Natural killer cell (primary cell): ENCODE results near the gene PRDM12. TPM values are rescaled to one million over a fixed set of nuclear protein-coding genes. Genes with fewer than 3 reads are reported as not detected.

Experiments used
- ATAC-seq, 3 donors: fragments of 150-1000 bp in 2 of 3; fragments of 200-7000 bp in 1 of 3; cut with Tn5 transposase; 1 replicate in 1 of 3; 2 replicates in 2 of 3; pipeline ENCODE4 v1.10.0; 2021; ENCODE audit warnings: mild to moderate bottlenecking in 2 of 3, moderate library complexity in 2 of 3
- DNase-seq, 2 donors: peaks; one replicate each; pipeline versions ENCODE4 v3.0.0 to v3.0.0-alpha.2; 2013 to 2021; ENCODE audit warnings: mixed read lengths in 1 of 2
- H3K27ac ChIP-seq: one replicate; pipeline ENCODE4 v1.5.1; 2013; ENCODE audit warnings: mild to moderate bottlenecking, low read length
- H3K27me3 ChIP-seq: one replicate; pipeline ENCODE4 v1.6.1; 2013; ENCODE audit warnings: low read length; ENCODE audit not compliant: control insufficient read depth, insufficient read depth
- H3K36me3 ChIP-seq: one replicate; pipeline ENCODE4 v1.6.1; 2013; ENCODE audit warnings: low read length; ENCODE audit not compliant: control insufficient read depth, insufficient read depth
- H3K4me1 ChIP-seq: one replicate; pipeline ENCODE4 v1.6.1; 2013; ENCODE audit warnings: low read length; ENCODE audit not compliant: control insufficient read depth, insufficient read depth
- H3K4me3 ChIP-seq: one replicate; pipeline ENCODE4 v1.5.1; 2013; ENCODE audit warnings: low read length
- H3K9me3 ChIP-seq: one replicate; pipeline ENCODE4 v1.6.1; 2013; ENCODE audit warnings: low read length; ENCODE audit not compliant: control insufficient read depth, insufficient read depth
- H3K27ac Mint-ChIP-seq, 2 donors: one replicate each; pipeline ENCODE4 v1.8.0; 2022; ENCODE audit warnings: mild to moderate bottlenecking in 2 of 2, mixed read lengths in 2 of 2, moderate library complexity in 1 of 2
- H3K27me3 Mint-ChIP-seq, 2 donors: one replicate each; pipeline ENCODE4 v1.8.0; 2022; ENCODE audit warnings: low read depth in 2 of 2, mixed read lengths in 2 of 2
- H3K36me3 Mint-ChIP-seq: one replicate; pipeline ENCODE4 v1.8.0; 2022; ENCODE audit warnings: mixed read lengths
- H3K4me1 Mint-ChIP-seq, 2 donors: one replicate each; pipeline ENCODE4 v1.8.0; 2022; ENCODE audit warnings: mixed read lengths in 2 of 2
- H3K4me3 Mint-ChIP-seq: one replicate; pipeline ENCODE4 v1.8.0; 2022; ENCODE audit warnings: mild to moderate bottlenecking, moderate library complexity, mixed read lengths
- H3K9me3 Mint-ChIP-seq, 2 donors: one replicate each; pipeline ENCODE4 v1.8.0; 2022; ENCODE audit warnings: mixed read lengths in 2 of 2
- CTCF ChIP-seq: fragments of 200-600 bp; IDR thresholded peaks from one replicate; pipeline ENCODE4 v1.8.0; 2022; ENCODE audit warnings: antibody characterized with exemption
- WGBS: methylation state at CpG from one replicate; pipeline ENCODE4 v1.1.7; 2013; ENCODE audit warnings: missing lambda C conversion rate; ENCODE audit not compliant: insufficient coverage; 5-methylcytosine and 5-hydroxymethylcytosine counted together
- intact Hi-C: fragments of 100-400 bp; cut with micrococcal nuclease; formaldehyde crosslinking; loops from one replicate; pipeline ENCODE4 v1.14.2; 2022
- total RNA-seq, 4 donors: library from RNA; stranded (reverse); fragments of 120-200 nt in 1 of 4; gene quantifications; one replicate each; pipeline versions ENCODE4 v1.2.3 to v1.2.4, GENCODE V29; 2013 to 2022

Gene PRDM12
- total RNA-seq, 3 donors from 2014 or later (not counting 1 experiment from before 2014, with no cell fraction given), result 0.09 to 0.15 TPM; not detected in 1

- intact Hi-C loops, result no loop called here
- Histone ChIP-seq H3K36me3 (peaks cover 40% of the 10 kb centered on the region), H3K27ac (no peak overlapping the region), H3K9me3 (no peaks in the 10 kb centered on the region), H3K4me3 (no peak overlapping the region), H3K27me3 (no peaks in the 10 kb centered on the region), H3K4me1 (peaks cover 23% of the 10 kb centered on the region)
- 99% methylated on average over 4 of the region's 4 CpGs for WGBS
- Mint-ChIP-seq H3K4me3 (no peak overlapping the region), H3K36me3 (peaks cover 23% of the 10 kb centered on the region), H3K4me1 (peaks cover 36 to 49% of the 10 kb centered on the region in 2 donors), H3K9me3 (no peaks in the 10 kb centered on the region), H3K27me3 (peaks cover 0 to 2% of the 10 kb centered on the region in 2 donors), H3K27ac (no peak overlapping the region)
- DNase-seq, result no peak
- ATAC-seq, result no peak
- no peak for TF ChIP-seq CTCF
Observed at GRCh38 chr9:130696139-130696650, 31.8 kb downstream of the PRDM12 start.

- no peak for ATAC-seq
- Mint-ChIP-seq H3K9me3 (no peaks in the 10 kb centered on the region), H3K36me3 (peaks cover 23% of the 10 kb centered on the region), H3K27ac (peak overlapping the region in 1 of 2 donors; percentile 2), H3K27me3 (no peaks in the 10 kb centered on the region), H3K4me1 (peaks cover 36 to 49% of the 10 kb centered on the region in 2 donors), H3K4me3 (no peak overlapping the region)
- H3K27me3 ChIP-seq, result no peaks in the 10 kb centered on the region
- H3K36me3 ChIP-seq, result peaks cover 46% of the 10 kb centered on the region
- no peak for DNase-seq
- H3K4me1 ChIP-seq, result peaks cover 23% of the 10 kb centered on the region
- intact Hi-C loops, result no loop called here
- 98% methylated on average over 8 of the region's 8 CpGs for WGBS
- H3K4me3 ChIP-seq, result no peak overlapping the region
- H3K27ac ChIP-seq, result no peak overlapping the region
- no peak for TF ChIP-seq CTCF
- H3K9me3 ChIP-seq, result no peaks in the 10 kb centered on the region
Observed at GRCh38 chr9:130696996-130697395, 32.6 kb downstream of the PRDM12 start.

- peaks cover 58% of the 10 kb centered on the region for H3K36me3 ChIP-seq
- DNase-seq (no peak), ATAC-seq (no peak)
- whole genome bisulfite sequencing, result 99% methylated on average over 3 of the region's 3 CpGs
- Mint-ChIP-seq H3K36me3 (peaks cover 26% of the 10 kb centered on the region), H3K27ac (no peak overlapping the region), H3K4me1 (peaks cover 33 to 45% of the 10 kb centered on the region in 2 donors), H3K27me3 (no peaks in the 10 kb centered on the region), H3K9me3 (no peaks in the 10 kb centered on the region), H3K4me3 (no peak overlapping the region)
- intact Hi-C loops, result no loop called here
- no peaks in the 10 kb centered on the region for H3K27me3 ChIP-seq
- H3K27ac ChIP-seq, result no peak overlapping the region
- TF ChIP-seq CTCF, result no peak
- no peaks in the 10 kb centered on the region for H3K9me3 ChIP-seq
- H3K4me1 ChIP-seq, result peaks cover 15% of the 10 kb centered on the region
- no peak overlapping the region for H3K4me3 ChIP-seq
Observed at GRCh38 chr9:130698514-130698913, 34.1 kb downstream of the PRDM12 start.

GRCh38 chr9:130699047-130699446 is 34.7 kb downstream of the PRDM12 start:
- H3K36me3 Mint-ChIP-seq, result peaks cover 29% of the 10 kb centered on the region
- Histone ChIP-seq H3K27me3 (no peaks in the 10 kb centered on the region), H3K4me1 (peaks cover 12% of the 10 kb centered on the region), H3K27ac (no peak overlapping the region), H3K4me3 (no peak overlapping the region), H3K9me3 (no peaks in the 10 kb centered on the region), H3K36me3 (peaks cover 63% of the 10 kb centered on the region)
- no peaks in the 10 kb centered on the region for H3K27me3 Mint-ChIP-seq
- no peaks in the 10 kb centered on the region for H3K9me3 Mint-ChIP-seq
- intact Hi-C loops, result no loop called here
- peaks cover 30 to 41% of the 10 kb centered on the region in 2 donors for H3K4me1 Mint-ChIP-seq
- H3K4me3 Mint-ChIP-seq, result no peak overlapping the region
- H3K27ac Mint-ChIP-seq, result no peak overlapping the region
- ATAC-seq (no peak), DNase-seq (no peak)
- TF ChIP-seq CTCF, result no peak
- 80% methylated on average over 2 of the region's 2 CpGs for WGBS
